ENCODE data around the gene SUDS3. TPM values are rescaled to one million over a fixed set of nuclear protein-coding genes. Genes with fewer than 3 reads are reported as not detected.
"Not testable (repeated sequence)": the region's sequence is repeated elsewhere in the genome, so short reads cannot be mapped to it uniquely, and the experiment has no call there.

Gene SUDS3
- total and polyA plus RNA-seq, 8 donors: 10.6 to 26.8 (median 15.0) TPM

- Histone ChIP-seq H3K4me3 (no peak overlapping the region), H3K36me3 (no peaks in the 10 kb centered on the region), H3K27ac (no peak overlapping the region), H3K27me3 (no peaks in the 10 kb centered on the region), H3K4me1 (peaks cover 0 to 4% (median 4%) of the 10 kb centered on the region in 3 donors), H3K9me3 (no peaks in the 10 kb centered on the region)
- ATAC-seq: no peak
- FAIRE-seq: no peak
- intact Hi-C loops (cut with DNase I): no loop called here
- TF ChIP-seq CTCF (IDR thresholded peaks at IDR 0.05): no peak
- no peak for DNase-seq
- WGBS, 2 donors: 86 to 87% methylated on average over 7 of the region's 7 CpGs
Measured at GRCh38 chr12:118346895-118347294, 29.5 kb upstream of the SUDS3 start.

- 77 to 87% methylated on average over 2 of the region's 2 CpGs for WGBS, 2 donors
- DNase-seq (no peak), ATAC-seq (no peak), FAIRE-seq (no peak)
- H3K36me3 ChIP-seq: no peaks in the 10 kb centered on the region
- TF ChIP-seq CTCF (IDR thresholded peaks at IDR 0.05): no peak
- intact Hi-C loops (cut with DNase I): no loop called here
- H3K27ac ChIP-seq: no peak overlapping the region
- no peaks in the 10 kb centered on the region for H3K27me3 ChIP-seq
- peaks cover 0 to 4% (median 0%) of the 10 kb centered on the region in 3 donors for H3K4me1 ChIP-seq
- H3K4me3 ChIP-seq: no peak overlapping the region
- H3K9me3 ChIP-seq: no peaks in the 10 kb centered on the region
Measured at GRCh38 chr12:118347916-118348315, 28.4 kb upstream of the SUDS3 start.

- Histone ChIP-seq H3K36me3 (no peaks in the 10 kb centered on the region), H3K27ac (no peak overlapping the region), H3K4me3 (no peak overlapping the region), H3K4me1 (peaks cover 0 to 10% (median 0%) of the 10 kb centered on the region in 3 donors), H3K27me3 (no peaks in the 10 kb centered on the region), H3K9me3 (no peaks in the 10 kb centered on the region)
- 81 to 82% methylated on average over 6 of the region's 6 CpGs for WGBS, 2 donors
- no peak for TF ChIP-seq CTCF (IDR thresholded peaks at IDR 0.05)
- intact Hi-C loops (cut with DNase I): no loop called here
- ATAC-seq: no peak
- no peak for DNase-seq
- FAIRE-seq: no peak
Measured at GRCh38 chr12:118350908-118351559, 25.3 kb upstream of the SUDS3 start.

DNA sequence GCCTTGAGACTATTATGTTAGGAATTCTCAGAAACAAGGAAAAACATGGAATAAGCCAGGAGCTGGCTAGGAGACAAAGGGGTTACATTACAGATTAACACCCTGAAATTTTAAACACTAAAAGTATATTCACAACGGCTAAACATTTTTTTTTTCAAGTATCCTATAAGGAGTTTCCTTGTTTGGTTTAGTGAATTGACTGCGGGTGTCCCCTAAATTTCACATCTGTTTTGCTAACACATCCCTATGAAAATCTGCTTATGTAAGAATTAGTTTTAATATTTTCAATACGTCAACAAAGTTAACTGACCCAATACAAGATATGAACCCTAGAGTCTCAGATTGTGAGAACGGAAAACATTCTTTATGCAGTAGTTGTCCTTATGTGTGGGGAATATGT is 22.6 kb upstream of the SUDS3 start:
- Histone ChIP-seq H3K4me1 (peaks cover 0 to 29% (median 13%) of the 10 kb centered on the region in 3 donors), H3K9me3 (no peaks in the 10 kb centered on the region), H3K27ac (no peak overlapping the region), H3K27me3 (no peaks in the 10 kb centered on the region), H3K4me3 (no peak overlapping the region), H3K36me3 (no peaks in the 10 kb centered on the region)
- FAIRE-seq: no peak
- ATAC-seq: no peak
- intact Hi-C loops (cut with DNase I): no loop called here
- DNase-seq: no peak
- no peak for TF ChIP-seq CTCF (IDR thresholded peaks at IDR 0.05)
- WGBS, 2 donors: 88 to 94% methylated on average over 4 of the region's 4 CpGs

DNA sequence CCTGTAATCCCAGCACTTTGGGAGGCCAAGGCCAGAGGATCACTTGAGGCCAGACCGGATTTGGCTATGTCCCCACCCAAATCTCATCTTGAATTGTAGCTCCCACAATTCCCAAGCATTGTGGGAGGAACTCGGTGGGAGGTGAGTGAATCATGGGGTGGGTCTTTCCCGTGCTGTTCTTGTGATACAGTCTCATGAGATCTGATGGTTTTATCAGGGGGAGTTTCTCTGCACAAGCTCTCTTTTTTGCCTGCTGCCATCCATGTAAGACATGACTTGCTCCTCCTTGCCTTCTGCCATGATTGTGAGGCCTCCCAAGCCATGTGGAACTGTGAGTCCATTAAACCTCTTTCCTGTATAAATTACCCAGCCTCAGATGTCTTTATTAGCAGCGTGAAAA is 21.9 kb upstream of the SUDS3 start:
- peaks cover 0 to 29% (median 18%) of the 10 kb centered on the region in 3 donors for H3K4me1 ChIP-seq
- not testable (repeated sequence) for FAIRE-seq

More for the DNA sequence above, 21.9 kb upstream of the SUDS3 start:
- H3K27ac ChIP-seq; H3K36me3 ChIP-seq; H3K27me3 ChIP-seq; ATAC-seq; intact Hi-C loops (cut with DNase I); H3K9me3 ChIP-seq; DNase-seq; H3K4me3 ChIP-seq: not testable (repeated sequence)
- WGBS, 2 donors: 97 to 100% methylated on average over 4 of the region's 4 CpGs
